BJ (cell line): ENCODE data around the gene PODXL. TPM values are rescaled to one million over a fixed set of nuclear protein-coding genes. Genes with fewer than 3 reads are reported as not detected.

ENCODE experiments used
- CTCF ChIA-PET: fragments of 350-600 bp; formaldehyde crosslinking; extraction: SDS; loops from one replicate; lab custom pipeline; 2021; ENCODE audit warnings: antibody characterized with exemption, inconsistent platforms; lab: Yijun Ruan, JAX
- POLR2A ChIA-PET: fragments of 300-600 bp; sonication (Branson Sonifier 250); formaldehyde crosslinking; extraction: SDS; loops from one replicate; lab custom pipeline; 2021; ENCODE audit warnings: antibody characterized with exemption; lab: Charles Lee
- DNase-seq: peaks from one replicate; pipeline ENCODE4 v3.0.0-alpha.2; 2011; ENCODE audit warnings: low read depth
- H3K27me3 ChIP-seq: 2 replicates; pipeline ENCODE4 v1.6.0; 2011; ENCODE audit warnings: low read length; ENCODE audit not compliant: control insufficient read depth, insufficient read depth
- H3K36me3 ChIP-seq: 2 replicates; pipeline ENCODE4 v1.5.1; 2011; ENCODE audit warnings: low read length; ENCODE audit not compliant: control insufficient read depth, insufficient read depth
- H3K4me3 ChIP-seq: 2 replicates; pipeline ENCODE4 v1.5.1; 2011; ENCODE audit warnings: low read depth, mild to moderate bottlenecking, control low read depth, low read length
- polyA plus RNA-seq: library from polyadenylated mRNA; depleted of rRNA; stranded (reverse); fragments of >200 nt; gene quantifications from 2 replicates; pipeline ENCODE4 v1.2.3, GENCODE V29; 2011
- TF ChIP-seq, protein P1 (sequence below): IDR thresholded peaks from 2 replicates; pipeline ENCODE4 v1.5.1; 2011; ENCODE audit warnings: low read depth, mild to moderate bottlenecking, control low read depth, inconsistent platforms, low read length, moderate library complexity; ENCODE audit not compliant: insufficient read depth

The PODXL gene
- polyA plus RNA-seq, 1 experiment: 0.53 TPM

DNA sequence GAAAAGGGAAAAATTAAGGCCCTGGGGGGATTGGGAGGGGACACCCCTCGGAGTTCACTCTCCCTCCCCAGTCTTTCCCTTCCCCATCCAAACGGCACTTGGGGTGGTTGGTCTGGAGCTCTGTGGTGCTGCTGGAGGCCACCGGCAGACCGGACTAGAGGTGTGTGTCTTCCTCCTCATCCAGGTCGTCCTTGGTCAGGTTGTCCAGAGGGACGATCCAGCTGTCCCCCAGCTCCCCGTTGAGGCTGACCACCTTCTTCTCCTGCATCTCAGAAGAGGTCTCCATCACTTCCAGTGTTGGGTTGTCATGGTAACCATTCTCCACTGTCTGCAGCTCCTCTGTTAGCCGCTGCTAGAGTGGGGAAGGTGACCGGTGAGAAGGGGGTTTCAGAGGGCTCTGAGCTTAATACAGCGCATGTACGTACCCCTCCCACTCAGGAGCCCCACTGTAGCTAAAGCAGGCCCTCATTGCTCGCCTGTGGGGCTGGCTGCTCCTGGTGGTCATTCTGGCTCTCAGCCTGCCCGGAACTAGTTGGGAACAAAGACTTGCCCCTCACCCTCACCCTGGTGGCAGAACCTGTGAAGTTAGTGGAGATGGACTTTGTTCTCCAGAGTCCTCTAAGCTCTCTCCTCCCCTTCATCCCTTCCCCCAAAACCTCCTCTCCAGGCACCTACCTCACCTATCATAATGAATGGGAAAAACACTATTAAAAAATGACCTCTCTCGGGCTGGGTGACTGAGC, 52.1 kb downstream of the PODXL start:
- H3K4me3 ChIP-seq: no peak overlapping the region
- H3K27me3 ChIP-seq: no peaks in the 10 kb centered on the region
- ChIA-PET POLR2A (no interaction called here), CTCF (interaction anchor here (2.0 to 3.6 kb wide), 2 partner anchors 9 to 151 kb away, joined by 11 to 31 read pairs; no protein-coding TSS in a partner anchor)
- no peak for DNase-seq
- no peaks in the 10 kb centered on the region for H3K36me3 ChIP-seq
- TF ChIP-seq, protein P1, sequence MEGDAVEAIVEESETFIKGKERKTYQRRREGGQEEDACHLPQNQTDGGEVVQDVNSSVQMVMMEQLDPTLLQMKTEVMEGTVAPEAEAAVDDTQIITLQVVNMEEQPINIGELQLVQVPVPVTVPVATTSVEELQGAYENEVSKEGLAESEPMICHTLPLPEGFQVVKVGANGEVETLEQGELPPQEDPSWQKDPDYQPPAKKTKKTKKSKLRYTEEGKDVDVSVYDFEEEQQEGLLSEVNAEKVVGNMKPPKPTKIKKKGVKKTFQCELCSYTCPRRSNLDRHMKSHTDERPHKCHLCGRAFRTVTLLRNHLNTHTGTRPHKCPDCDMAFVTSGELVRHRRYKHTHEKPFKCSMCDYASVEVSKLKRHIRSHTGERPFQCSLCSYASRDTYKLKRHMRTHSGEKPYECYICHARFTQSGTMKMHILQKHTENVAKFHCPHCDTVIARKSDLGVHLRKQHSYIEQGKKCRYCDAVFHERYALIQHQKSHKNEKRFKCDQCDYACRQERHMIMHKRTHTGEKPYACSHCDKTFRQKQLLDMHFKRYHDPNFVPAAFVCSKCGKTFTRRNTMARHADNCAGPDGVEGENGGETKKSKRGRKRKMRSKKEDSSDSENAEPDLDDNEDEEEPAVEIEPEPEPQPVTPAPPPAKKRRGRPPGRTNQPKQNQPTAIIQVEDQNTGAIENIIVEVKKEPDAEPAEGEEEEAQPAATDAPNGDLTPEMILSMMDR: no peak

DNA sequence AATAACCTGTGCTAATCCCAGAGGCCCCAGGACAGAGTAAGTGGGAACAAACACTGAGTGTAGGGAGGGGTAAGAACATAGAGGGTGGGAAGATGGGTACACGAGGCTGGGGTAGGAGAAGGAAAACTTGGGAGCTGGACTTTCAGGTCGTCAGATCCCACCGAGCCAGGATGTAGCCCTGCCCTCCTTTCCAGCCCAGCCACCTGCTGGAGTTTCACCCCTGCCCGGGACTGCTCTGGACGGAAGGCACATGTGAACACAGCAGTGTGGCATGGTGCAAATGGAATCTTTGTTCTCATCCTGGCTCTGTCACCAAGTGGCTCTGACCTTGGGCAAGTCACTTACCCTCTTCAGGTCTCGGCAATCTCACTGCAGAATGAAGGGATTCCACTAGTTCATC, 52.8 kb downstream of the PODXL start:
- H3K27me3 ChIP-seq: no peaks in the 10 kb centered on the region
- ChIA-PET POLR2A (no interaction called here), CTCF (interaction anchor here (1.2 to 3.6 kb wide), 3 partner anchors 10 to 151 kb away, joined by 3 to 31 read pairs (median 11); no protein-coding TSS in a partner anchor)
- no peak for DNase-seq
- TF ChIP-seq, protein P1: no peak
- no peaks in the 10 kb centered on the region for H3K36me3 ChIP-seq
- no peak overlapping the region for H3K4me3 ChIP-seq

DNA sequence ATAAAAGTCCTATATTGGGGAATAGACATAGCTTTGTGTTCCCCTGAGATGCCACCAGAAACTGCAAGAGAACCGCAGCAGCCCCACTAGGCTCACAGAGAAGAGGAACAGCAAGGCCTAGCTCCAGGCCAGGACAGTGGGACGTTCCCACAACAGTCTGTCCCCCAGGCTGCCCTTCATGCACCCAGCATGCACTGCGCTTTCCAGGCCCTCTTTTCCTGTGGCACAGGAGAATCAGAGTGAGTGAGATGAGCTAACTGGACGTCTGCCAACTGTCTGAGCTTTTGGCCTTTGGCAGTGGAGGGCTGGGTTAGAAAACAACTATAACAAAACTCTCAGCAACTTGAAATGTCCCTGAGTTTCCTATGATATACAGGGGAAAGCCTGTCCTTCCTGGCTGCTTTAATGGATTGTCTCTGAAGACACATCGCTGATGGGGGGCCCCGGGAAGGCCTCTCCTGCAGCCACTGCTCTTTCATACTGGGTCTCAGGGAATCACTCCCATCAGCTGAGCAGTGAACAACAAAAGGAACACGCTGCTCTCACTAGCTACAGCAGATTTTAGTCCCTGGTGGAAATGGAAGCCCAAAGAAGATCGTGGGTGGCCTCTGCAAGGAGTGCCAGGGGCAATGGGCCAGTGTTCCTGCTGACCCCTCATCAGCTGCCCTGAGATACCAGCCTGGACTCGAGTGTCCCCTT, 53.5 kb downstream of the PODXL start:
- DNase-seq: no peak
- ChIA-PET CTCF (interaction anchor here (1.0 to 3.8 kb wide), 4 partner anchors 10 to 434 kb away, joined by 3 to 31 read pairs (median 13); no protein-coding TSS in a partner anchor), POLR2A (interaction anchor here (0.6 kb wide), 1 partner anchor 679 kb away, joined by 4 read pairs; no protein-coding TSS in a partner anchor)
- no peak overlapping the region for H3K4me3 ChIP-seq
- TF ChIP-seq, protein P1: no peak
- H3K36me3 ChIP-seq: no peaks in the 10 kb centered on the region
- no peaks in the 10 kb centered on the region for H3K27me3 ChIP-seq

DNA sequence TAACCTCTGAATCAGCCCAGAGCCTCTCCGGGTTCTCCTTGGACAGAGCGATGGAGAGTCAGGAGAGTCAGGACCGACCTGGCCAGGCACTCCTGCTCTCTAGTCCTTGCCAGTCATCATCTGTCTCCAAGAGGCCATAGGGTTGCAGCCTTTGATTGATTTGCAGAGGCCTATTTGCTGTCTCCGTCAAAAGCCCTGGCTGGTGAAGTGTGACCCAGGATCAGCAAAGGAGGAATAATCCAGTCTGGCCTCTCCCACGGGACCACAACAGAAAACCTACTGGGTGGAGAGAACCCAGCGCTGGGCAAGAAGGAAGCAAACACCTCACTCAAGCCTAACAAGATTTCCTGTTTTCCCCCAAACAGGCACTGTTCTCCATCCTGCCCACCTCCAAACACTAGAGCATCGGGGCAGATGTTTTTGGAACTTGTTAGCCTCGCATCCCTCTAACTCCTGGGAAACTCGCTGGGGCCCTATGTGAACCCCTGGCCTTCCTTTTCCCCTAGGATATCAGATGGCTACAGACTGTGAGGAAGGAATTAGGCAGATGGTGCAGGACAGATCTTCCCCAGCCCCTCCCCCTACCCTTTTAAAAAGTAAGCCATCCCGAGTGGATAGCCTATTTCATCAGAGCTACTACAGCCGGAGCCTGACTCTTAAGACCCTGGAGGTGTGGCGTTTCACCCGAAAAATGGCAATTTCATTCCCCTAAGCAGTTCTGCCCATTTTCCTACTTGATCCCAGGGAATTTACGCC, 54.3 kb downstream of the PODXL start:
- no peaks in the 10 kb centered on the region for H3K27me3 ChIP-seq
- no peak overlapping the region for H3K4me3 ChIP-seq
- no peaks in the 10 kb centered on the region; the same call in 1 of the 2 replicates for H3K36me3 ChIP-seq
- ChIA-PET CTCF (interaction anchor here (0.5 to 3.8 kb wide), 6 partner anchors 11 to 433 kb away, joined by 3 to 31 read pairs (median 4); no protein-coding TSS in a partner anchor), POLR2A (no interaction called here)
- TF ChIP-seq, protein P1: no peak
- DNase-seq: no peak
